OCI-LY1 (cell line): Measurements from ENCODE around the gene MS4A8.

Experiments used
- H2AFZ ChIP-seq: fragments of 200-600 bp; sonication (generic), shearing (Covaris generic); 2 replicates; pipeline ENCODE4 v1.6.0; 2014; ENCODE audit warnings: antibody characterized with exemption, mild to moderate bottlenecking, low read length
- H3F3A ChIP-seq: fragments of 200-600 bp; sonication (generic), shearing (Covaris generic); 2 replicates; pipeline ENCODE4 v1.6.0; 2014; ENCODE audit warnings: mild to moderate bottlenecking, antibody characterized with exemption, low read length, moderate library complexity; ENCODE audit not compliant: insufficient read depth
- H3K27ac ChIP-seq: fragments of 200-600 bp; sonication (generic); 2 replicates; pipeline ENCODE4 v1.5.1; 2014; ENCODE audit warnings: low read length, mixed run types, mild to moderate bottlenecking, low read depth; ENCODE audit not compliant: poor library complexity, severe bottlenecking
- H3K27me3 ChIP-seq: fragments of 200-600 bp; sonication (generic); 2 replicates; pipeline ENCODE4 v1.6.0; 2014; ENCODE audit warnings: antibody characterized with exemption, mild to moderate bottlenecking, low read length, moderate library complexity; ENCODE audit not compliant: insufficient read depth
- H3K36me3 ChIP-seq: fragments of 200-600 bp; sonication (generic); 2 replicates; pipeline ENCODE4 v1.6.1; 2014; ENCODE audit warnings: mild to moderate bottlenecking, antibody characterized with exemption, low read length, moderate library complexity, mixed read lengths; ENCODE audit not compliant: insufficient read depth
- H3K4me1 ChIP-seq: fragments of 200-600 bp; sonication (generic); 2 replicates; pipeline ENCODE4 v1.5.1; 2014; ENCODE audit warnings: mild to moderate bottlenecking, low read length, moderate library complexity; ENCODE audit not compliant: insufficient read depth, severe bottlenecking
- H3K4me2 ChIP-seq: fragments of 200-600 bp; sonication (generic), shearing (Covaris generic); 2 replicates; pipeline ENCODE4 v1.6.1; 2014; ENCODE audit warnings: low read length
- H3K4me3 ChIP-seq: fragments of 200-600 bp; sonication (generic); 2 replicates; pipeline ENCODE4 v1.5.1; 2014; ENCODE audit warnings: low read length, low read depth, mild to moderate bottlenecking, mixed read lengths; ENCODE audit not compliant: poor library complexity, severe bottlenecking
- H3K79me2 ChIP-seq: fragments of 200-600 bp; shearing (Covaris generic); 2 replicates; pipeline ENCODE4 v1.6.1; 2016; ENCODE audit warnings: mixed run types, low read length, mixed read lengths; ENCODE audit not compliant: insufficient read depth
- H3K9ac ChIP-seq: fragments of 200-600 bp; sonication (generic), shearing (Covaris generic); 2 replicates; pipeline ENCODE4 v1.6.1; 2014; ENCODE audit warnings: mild to moderate bottlenecking, low read length, mixed read lengths
- H3K9me2 ChIP-seq: fragments of 200-600 bp; sonication (generic), shearing (Covaris generic); 2 replicates; pipeline ENCODE4 v1.6.1; 2014; ENCODE audit warnings: low read depth, mild to moderate bottlenecking, low read length, mixed read lengths
- H3K9me3 ChIP-seq: fragments of 200-600 bp; shearing (Covaris generic); 2 replicates; pipeline ENCODE4 v1.6.1; 2014; ENCODE audit warnings: low read length, mixed read lengths
- H4K20me1 ChIP-seq: fragments of 200-600 bp; sonication (generic), shearing (Covaris generic); 2 replicates; pipeline ENCODE4 v1.6.0; 2016; ENCODE audit warnings: mild to moderate bottlenecking, low read length; ENCODE audit not compliant: insufficient read depth
- EZH2 ChIP-seq: fragments of 200-600 bp; sonication (generic), shearing (Covaris generic); IDR thresholded peaks from 2 replicates; pipeline ENCODE4 v1.8.0; 2017; ENCODE audit warnings: borderline replicate concordance, mixed run types, mild to moderate bottlenecking, antibody characterized with exemption, low read length, moderate library complexity, mixed read lengths
- TF ChIP-seq, protein P1 (sequence below): fragments of 200-600 bp; sonication (generic), shearing (Covaris generic); IDR thresholded peaks from 2 replicates; pipeline ENCODE4 v1.5.1; 2017; ENCODE audit warnings: mild to moderate bottlenecking, antibody characterized with exemption, low read length, moderate library complexity, mixed read lengths

The MS4A8 gene

GRCh38 chr11:60750911-60751310, 51.5 kb downstream of the MS4A8 start:
- Histone ChIP-seq H4K20me1 (no peaks in the 10 kb centered on the region), H3K79me2 (no peaks in the 10 kb centered on the region), H3K4me2 (no peak overlapping the region), H3K4me3 (no peak overlapping the region), H3K27ac (no peak overlapping the region), H2AFZ (no peak overlapping the region), H3F3A (no peaks in the 10 kb centered on the region), H3K9me3 (no peaks in the 10 kb centered on the region), H3K9ac (no peak overlapping the region), H3K27me3 (0 out of 2 replicates have a peak, but pooled peaks cover 3% of the 10 kb centered on the region), H3K36me3 (no peaks in the 10 kb centered on the region), H3K9me2 (no peaks in the 10 kb centered on the region), H3K4me1 (no peaks in the 10 kb centered on the region)
- no peak for TF ChIP-seq EZH2
- TF ChIP-seq, protein P1, sequence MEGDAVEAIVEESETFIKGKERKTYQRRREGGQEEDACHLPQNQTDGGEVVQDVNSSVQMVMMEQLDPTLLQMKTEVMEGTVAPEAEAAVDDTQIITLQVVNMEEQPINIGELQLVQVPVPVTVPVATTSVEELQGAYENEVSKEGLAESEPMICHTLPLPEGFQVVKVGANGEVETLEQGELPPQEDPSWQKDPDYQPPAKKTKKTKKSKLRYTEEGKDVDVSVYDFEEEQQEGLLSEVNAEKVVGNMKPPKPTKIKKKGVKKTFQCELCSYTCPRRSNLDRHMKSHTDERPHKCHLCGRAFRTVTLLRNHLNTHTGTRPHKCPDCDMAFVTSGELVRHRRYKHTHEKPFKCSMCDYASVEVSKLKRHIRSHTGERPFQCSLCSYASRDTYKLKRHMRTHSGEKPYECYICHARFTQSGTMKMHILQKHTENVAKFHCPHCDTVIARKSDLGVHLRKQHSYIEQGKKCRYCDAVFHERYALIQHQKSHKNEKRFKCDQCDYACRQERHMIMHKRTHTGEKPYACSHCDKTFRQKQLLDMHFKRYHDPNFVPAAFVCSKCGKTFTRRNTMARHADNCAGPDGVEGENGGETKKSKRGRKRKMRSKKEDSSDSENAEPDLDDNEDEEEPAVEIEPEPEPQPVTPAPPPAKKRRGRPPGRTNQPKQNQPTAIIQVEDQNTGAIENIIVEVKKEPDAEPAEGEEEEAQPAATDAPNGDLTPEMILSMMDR, result no peak

DNA sequence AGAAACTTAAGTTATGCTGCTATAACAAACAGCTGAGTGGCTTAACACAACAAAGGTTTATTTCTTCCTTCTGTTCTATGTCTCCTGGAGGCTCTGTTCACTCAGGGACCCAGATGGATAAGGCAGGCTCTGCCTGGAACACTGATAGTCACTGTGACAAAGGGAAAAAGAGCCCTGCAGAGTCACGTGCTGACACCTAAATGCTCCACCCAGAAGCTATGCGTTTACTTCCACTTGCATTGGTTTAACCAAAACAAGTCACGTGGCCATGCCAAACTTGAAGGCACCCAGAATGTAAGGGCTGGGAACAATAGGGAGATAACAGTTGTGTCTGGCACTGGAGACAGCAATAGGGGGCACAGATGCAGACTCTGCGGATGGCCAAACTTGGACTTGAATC, 53.9 kb downstream of the MS4A8 start:
- H2AFZ ChIP-seq, result no peak overlapping the region
- no peaks in the 10 kb centered on the region for H3K4me1 ChIP-seq
- H3K4me3 ChIP-seq, result no peak overlapping the region
- no peaks in the 10 kb centered on the region for H3K27me3 ChIP-seq
- H3K9me3 ChIP-seq, result no peaks in the 10 kb centered on the region
- H4K20me1 ChIP-seq, result no peaks in the 10 kb centered on the region
- H3K79me2 ChIP-seq, result no peaks in the 10 kb centered on the region
- H3F3A ChIP-seq, result no peaks in the 10 kb centered on the region
- TF ChIP-seq, protein P1, result no peak
- no peak for TF ChIP-seq EZH2
- no peaks in the 10 kb centered on the region for H3K9me2 ChIP-seq
- no peak overlapping the region for H3K9ac ChIP-seq
- no peaks in the 10 kb centered on the region for H3K36me3 ChIP-seq
- H3K27ac ChIP-seq, result no peak overlapping the region
- no peak overlapping the region for H3K4me2 ChIP-seq

DNA sequence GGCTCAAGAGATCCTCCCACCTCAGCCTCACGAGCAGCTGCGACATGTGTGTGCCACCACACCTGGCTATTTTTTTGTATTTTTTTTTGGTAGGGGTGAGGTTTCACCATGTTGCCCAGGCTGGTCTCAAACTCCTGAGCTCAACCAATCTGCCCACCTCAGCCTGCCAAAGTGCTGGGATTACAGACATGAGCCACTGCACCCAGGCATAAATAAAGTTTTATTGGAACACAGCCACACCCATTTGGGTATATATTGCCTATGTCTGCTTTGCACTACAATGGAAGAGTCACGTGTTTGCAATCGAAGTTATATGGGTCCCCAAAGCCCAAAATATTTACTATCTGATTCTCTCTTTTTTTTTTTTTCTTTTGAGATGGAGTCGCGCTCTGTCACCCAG, 55.5 kb downstream of the MS4A8 start:
- TF ChIP-seq, protein P1, result no peak
- TF ChIP-seq EZH2, result no peak
- no peaks in the 10 kb centered on the region for H3K79me2 ChIP-seq
- no peaks in the 10 kb centered on the region for H3K9me2 ChIP-seq
- no peaks in the 10 kb centered on the region for H3K36me3 ChIP-seq
- H3K4me2 ChIP-seq, result no peak overlapping the region
- no peaks in the 10 kb centered on the region for H3K4me1 ChIP-seq
- H3F3A ChIP-seq, result no peaks in the 10 kb centered on the region
- H4K20me1 ChIP-seq, result no peaks in the 10 kb centered on the region
- no peak overlapping the region for H3K9ac ChIP-seq
- no peak overlapping the region for H3K27ac ChIP-seq
- H3K4me3 ChIP-seq, result no peak overlapping the region
- H3K27me3 ChIP-seq, result no peaks in the 10 kb centered on the region
- no peak overlapping the region for H2AFZ ChIP-seq
- H3K9me3 ChIP-seq, result no peaks in the 10 kb centered on the region
